Activated CD8-positive, alpha-beta T cell treated with anti-CD3 and anti-CD28 coated beads for 36 hours (primary cell): ENCODE results near the gene FGFRL1. TPM values are rescaled to one million over a fixed set of nuclear protein-coding genes. Genes with fewer than 3 reads are reported as not detected.

Experiments used
- ATAC-seq: fragments of 200-7000 bp; cut with Tn5 transposase; one replicate; pipeline ENCODE4 v1.10.0; 2021; ENCODE audit warnings: mild to moderate bottlenecking, moderate library complexity
- CTCF ChIA-PET: fragments of 350-600 bp; sonication (Branson Sonifier 250); formaldehyde crosslinking; loops from one replicate; lab custom pipeline; 2021; ENCODE audit warnings: antibody characterized with exemption; lab: Charles Lee
- POLR2A ChIA-PET: fragments of 350-600 bp; sonication (Branson Sonifier 250); formaldehyde crosslinking; loops from one replicate; lab custom pipeline; 2021; ENCODE audit warnings: antibody characterized with exemption; lab: Charles Lee
- DNase-seq: peaks from one replicate; pipeline ENCODE4 v3.0.0-alpha.2; 2020
- H3K27ac Mint-ChIP-seq: one replicate; pipeline ENCODE4 v1.8.0; 2021; ENCODE audit warnings: mild to moderate bottlenecking, mixed read lengths
- H3K27me3 Mint-ChIP-seq: one replicate; pipeline ENCODE4 v1.8.0; 2021; ENCODE audit warnings: mixed read lengths
- H3K36me3 Mint-ChIP-seq: one replicate; pipeline ENCODE4 v1.8.0; 2021; ENCODE audit warnings: low read depth, mixed read lengths
- H3K4me1 Mint-ChIP-seq: one replicate; pipeline ENCODE4 v1.8.0; 2021; ENCODE audit warnings: low read depth, mixed read lengths
- H3K4me3 Mint-ChIP-seq: one replicate; pipeline ENCODE4 v1.8.0; 2021; ENCODE audit warnings: mild to moderate bottlenecking, moderate library complexity, mixed read lengths
- H3K9me3 Mint-ChIP-seq: one replicate; pipeline ENCODE4 v1.8.0; 2021; ENCODE audit warnings: mixed read lengths
- CTCF ChIP-seq: fragments of 200-600 bp; IDR thresholded peaks from one replicate; pipeline ENCODE4 v1.8.0; 2022; ENCODE audit warnings: antibody characterized with exemption, mild to moderate bottlenecking
- intact Hi-C: fragments of 100-400 bp; cut with micrococcal nuclease; formaldehyde crosslinking; loops from one replicate; pipeline ENCODE4 v1.10.0; 2022
- total RNA-seq, 2 experiments: library from RNA; stranded (reverse); gene quantifications; one replicate each; pipeline ENCODE4 v1.2.3, GENCODE V29; 2021

FGFRL1 gene
- total RNA-seq, 2 experiments from 2014 or later: 16.2 to 18.0 TPM

- H3K9me3 Mint-ChIP-seq: peaks cover 6% of the 10 kb centered on the region
- TF ChIP-seq CTCF: no peak
- H3K4me3 Mint-ChIP-seq: no peak overlapping the region
- H3K27me3 Mint-ChIP-seq: peaks cover 15% of the 10 kb centered on the region
- H3K36me3 Mint-ChIP-seq: no peaks in the 10 kb centered on the region
- peaks cover 19% of the 10 kb centered on the region for H3K4me1 Mint-ChIP-seq
- intact Hi-C loops: no loop called here
- POLR2A ChIA-PET: no interaction called here
- ATAC-seq: no peak
- DNase-seq: no peak
- H3K27ac Mint-ChIP-seq: no peak overlapping the region
- CTCF ChIA-PET: no interaction called here
These were observed 47.7 kb downstream of the FGFRL1 start for GRCh38 chr4:1058997-1059665.

GRCh38 chr4:1060121-1060520 lies 48.7 kb downstream of the FGFRL1 start:
- Mint-ChIP-seq H3K9me3 (peaks cover 6% of the 10 kb centered on the region), H3K4me1 (peaks cover 19% of the 10 kb centered on the region), H3K27ac (no peak overlapping the region), H3K4me3 (no peak overlapping the region), H3K36me3 (no peaks in the 10 kb centered on the region), H3K27me3 (peaks cover 18% of the 10 kb centered on the region)
- ChIA-PET POLR2A (no interaction called here), CTCF (no interaction called here)
- DNase-seq (no peak), ATAC-seq (no peak)
- intact Hi-C loops: no loop called here
- TF ChIP-seq CTCF: no peak

- CTCF ChIA-PET: no interaction called here
- POLR2A ChIA-PET: no interaction called here
- TF ChIP-seq CTCF: no peak
- Mint-ChIP-seq H3K27ac (no peak overlapping the region), H3K27me3 (peaks cover 18% of the 10 kb centered on the region), H3K4me1 (peaks cover 17% of the 10 kb centered on the region), H3K36me3 (no peaks in the 10 kb centered on the region), H3K4me3 (no peak overlapping the region), H3K9me3 (peaks cover 6% of the 10 kb centered on the region)
- intact Hi-C loops: no loop called here
- DNase-seq (no peak), ATAC-seq (no peak)
These were observed 49.2 kb downstream of the FGFRL1 start for GRCh38 chr4:1060621-1061020.

DNA sequence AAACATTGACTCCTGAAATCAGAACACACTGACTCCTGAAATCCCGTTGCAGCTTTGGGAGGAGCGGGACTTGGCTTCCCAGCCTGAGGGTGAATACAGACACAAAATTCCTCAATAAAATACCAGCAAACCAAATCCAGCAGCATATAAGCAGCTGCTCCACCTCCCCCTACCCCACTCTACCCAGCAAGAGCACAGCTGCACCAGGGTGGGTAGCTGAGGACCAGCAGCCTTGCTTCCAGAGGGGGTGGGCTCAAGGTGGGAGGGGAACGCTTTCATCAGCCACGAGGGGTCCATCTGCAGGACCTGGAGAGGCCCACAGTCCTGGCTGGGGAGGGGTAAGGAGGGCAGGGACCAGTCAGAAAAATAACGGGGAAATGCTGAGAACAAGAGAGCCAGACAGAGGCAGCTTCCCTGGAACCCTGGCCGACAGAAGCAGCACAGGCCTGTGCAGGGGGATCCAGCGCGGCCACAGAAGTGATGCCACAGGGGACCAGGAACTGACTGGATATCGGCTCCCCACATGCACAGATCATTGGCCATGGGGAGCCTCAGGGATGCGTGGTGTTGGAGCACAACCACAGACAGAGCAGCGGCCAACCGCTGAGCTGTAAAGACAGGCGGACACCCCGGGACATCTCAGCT lies 49.8 kb downstream of the FGFRL1 start:
- no peak overlapping the region for H3K4me3 Mint-ChIP-seq
- ATAC-seq: no peak
- H3K4me1 Mint-ChIP-seq: peaks cover 13% of the 10 kb centered on the region
- no peak for TF ChIP-seq CTCF
- H3K36me3 Mint-ChIP-seq: no peaks in the 10 kb centered on the region
- DNase-seq: no peak
- ChIA-PET POLR2A (no interaction called here), CTCF (no interaction called here)
- intact Hi-C loops: no loop called here
- no peak overlapping the region for H3K27ac Mint-ChIP-seq
- peaks cover 18% of the 10 kb centered on the region for H3K27me3 Mint-ChIP-seq
- H3K9me3 Mint-ChIP-seq: peaks cover 6% of the 10 kb centered on the region

DNA sequence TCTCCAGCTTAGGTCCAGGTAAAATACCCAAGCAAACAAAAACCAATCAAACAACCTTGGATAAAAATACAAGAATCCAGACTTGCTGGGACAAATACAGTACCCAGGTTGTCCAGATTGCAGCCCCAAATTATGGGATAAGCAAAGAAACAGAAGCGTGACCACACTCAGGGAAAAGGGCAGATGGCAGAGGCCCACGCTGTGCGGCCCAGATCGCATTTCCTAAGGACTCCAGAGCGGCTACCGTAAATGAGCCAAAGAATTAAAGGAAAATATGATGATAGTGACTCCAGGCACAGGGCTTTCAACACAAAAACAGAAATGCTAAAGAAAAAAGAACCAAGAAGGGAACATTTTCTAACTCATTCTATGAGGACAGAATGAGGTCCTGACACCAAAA lies 50.3 kb downstream of the FGFRL1 start:
- Mint-ChIP-seq H3K27ac (no peak overlapping the region), H3K4me3 (no peak overlapping the region), H3K36me3 (no peaks in the 10 kb centered on the region), H3K4me1 (peaks cover 11% of the 10 kb centered on the region), H3K27me3 (peaks cover 18% of the 10 kb centered on the region), H3K9me3 (peaks cover 6% of the 10 kb centered on the region)
- TF ChIP-seq CTCF: no peak
- ATAC-seq (no peak), DNase-seq (no peak)
- CTCF ChIA-PET: no interaction called here
- POLR2A ChIA-PET: no interaction called here
- intact Hi-C loops: no loop called here
